Suprapubic skin (tissue), 4 donors: Measurements from ENCODE around the gene LYST.
A peak's percentile ranks its signal among the peaks of the same experiment; 100 is the strongest.

ENCODE experiments used
- CTCF ChIP-seq, 2 donors: fragments of 200-600 bp in 1 of 2; fragments of 450-650 bp in 1 of 2; sonication (generic) in 1 of 2; IDR thresholded peaks; one replicate each; pipeline ENCODE4 v1.5.1; 2016 to 2019; ENCODE audit warnings: antibody characterized with exemption in 2 of 2, mild to moderate bottlenecking in 1 of 2, moderate library complexity in 1 of 2
- EP300 ChIP-seq: sonication (generic); formaldehyde crosslinking; IDR thresholded peaks from one replicate; pipeline ENCODE4 v1.6.1; 2017; ENCODE audit warnings: antibody characterized with exemption
- POLR2A ChIP-seq, 2 donors: fragments of 450-650 bp; IDR thresholded peaks; one replicate each; pipeline ENCODE4 v1.6.1; 2017; ENCODE audit warnings: antibody characterized with exemption in 2 of 2, mild to moderate bottlenecking in 2 of 2, moderate library complexity in 2 of 2
- POLR2AphosphoS5 ChIP-seq, 3 donors: sonication (generic); formaldehyde crosslinking; IDR thresholded peaks; one replicate each; pipeline ENCODE4 v1.6.1; 2017; ENCODE audit warnings: antibody characterized with exemption in 3 of 3

- TF ChIP-seq CTCF (IDR thresholded peaks at IDR 0.05) (peak in 1 of 2 donors; percentile 35), POLR2A (IDR thresholded peaks at IDR 0.05) (no peak), EP300 (no peak), POLR2AphosphoS5 (IDR thresholded peaks at IDR 0.05) (no peak)
These were observed 23.2 kb downstream of the LYST start for GRCh38 chr1:235843461-235843961.
